Measurements from ENCODE around the gene MBNL1. TPM values are rescaled to one million over a fixed set of nuclear protein-coding genes. Genes with fewer than 3 reads are reported as not detected.

The MBNL1 gene
- polyA plus RNA-seq, 1 experiment: 203 TPM

GRCh38 chr3:152373379-152373778 lies 104.7 kb downstream of the MBNL1 start:
- Histone ChIP-seq H3K4me3 (ENCODE audit: low read depth, low read length) (no peak overlapping the region), H3K36me3 (ENCODE audit: control insufficient read depth, insufficient read depth, low read length) (no peaks in the 10 kb centered on the region), H3K27me3 (ENCODE audit: control insufficient read depth, insufficient read depth, low read length) (no peaks in the 10 kb centered on the region)
- DNase-seq (ENCODE audit: low read depth): no peak
- ChIA-PET POLR2A (interaction anchor here (0.6 kb wide), 1 partner anchor 53 kb away, joined by 4 read pairs; no protein-coding TSS in a partner anchor), CTCF (interaction anchor here (1.2 kb wide), 1 partner anchor 14 kb away, joined by 3 read pairs; no protein-coding TSS in a partner anchor)
- TF ChIP-seq CTCF (IDR thresholded peaks at IDR 0.05; ENCODE audit: insufficient read depth, low read depth, low read length): no peak

GRCh38 chr3:152374262-152374990 lies 105.7 kb downstream of the MBNL1 start:
- Histone ChIP-seq H3K27me3 (ENCODE audit: control insufficient read depth, insufficient read depth, low read length) (no peaks in the 10 kb centered on the region), H3K36me3 (ENCODE audit: control insufficient read depth, insufficient read depth, low read length) (peaks cover 2% of the 10 kb centered on the region), H3K4me3 (ENCODE audit: low read depth, low read length) (no peak overlapping the region)
- TF ChIP-seq CTCF (IDR thresholded peaks at IDR 0.05; ENCODE audit: insufficient read depth, low read depth, low read length): no peak
- POLR2A ChIA-PET: interaction anchor here (0.5 kb wide), 1 partner anchor 27 kb away, joined by 3 read pairs; no protein-coding TSS in a partner anchor
- no peak for DNase-seq (ENCODE audit: low read depth)
- CTCF ChIA-PET: interaction anchor here (0.6 to 1.2 kb wide), 3 partner anchors 13 to 17 kb away, joined by 3 read pairs; no protein-coding TSS in a partner anchor

- ChIA-PET CTCF (no interaction called here), POLR2A (no interaction called here)
- no peaks in the 10 kb centered on the region for H3K27me3 ChIP-seq (ENCODE audit: control insufficient read depth, insufficient read depth, low read length)
- no peak for TF ChIP-seq CTCF (IDR thresholded peaks at IDR 0.05; ENCODE audit: insufficient read depth, low read depth, low read length)
- DNase-seq (ENCODE audit: low read depth): no peak
- no peak overlapping the region for H3K4me3 ChIP-seq (ENCODE audit: low read depth, low read length)
- peaks cover 2% of the 10 kb centered on the region for H3K36me3 ChIP-seq (ENCODE audit: control insufficient read depth, insufficient read depth, low read length)
Measured at GRCh38 chr3:152375546-152375945, 106.8 kb downstream of the MBNL1 start.

GRCh38 chr3:152376351-152377183 lies 107.8 kb downstream of the MBNL1 start:
- peaks cover 2% of the 10 kb centered on the region for H3K36me3 ChIP-seq (ENCODE audit: control insufficient read depth, insufficient read depth, low read length)
- DNase-seq (ENCODE audit: low read depth): no peak
- H3K4me3 ChIP-seq (ENCODE audit: low read depth, low read length): no peak overlapping the region
- POLR2A ChIA-PET: no interaction called here
- TF ChIP-seq CTCF (IDR thresholded peaks at IDR 0.05; ENCODE audit: insufficient read depth, low read depth, low read length): no peak
- H3K27me3 ChIP-seq (ENCODE audit: control insufficient read depth, insufficient read depth, low read length): no peaks in the 10 kb centered on the region
- CTCF ChIA-PET: no interaction called here

GRCh38 chr3:152377184-152377570 lies 108.4 kb downstream of the MBNL1 start:
- ChIA-PET CTCF (no interaction called here), POLR2A (no interaction called here)
- no peaks in the 10 kb centered on the region for H3K27me3 ChIP-seq (ENCODE audit: control insufficient read depth, insufficient read depth, low read length)
- DNase-seq (ENCODE audit: low read depth): no peak
- no peak overlapping the region for H3K4me3 ChIP-seq (ENCODE audit: low read depth, low read length)
- peaks cover 2% of the 10 kb centered on the region for H3K36me3 ChIP-seq (ENCODE audit: control insufficient read depth, insufficient read depth, low read length)
- no peak for TF ChIP-seq CTCF (IDR thresholded peaks at IDR 0.05; ENCODE audit: insufficient read depth, low read depth, low read length)

Data from BJ (cell line).